PFSK-1 (cell line): ENCODE results near the gene HOXA5.

Experiments
- FOXP2 ChIP-seq: optimal IDR thresholded peaks from 2 replicates; pipeline ENCODE3; 2011; ENCODE audit warnings: borderline replicate concordance, control low read depth, inconsistent platforms; ENCODE audit not compliant: insufficient read depth; ENCODE audit errors: extremely low read length, extremely low read depth
- POLR2AphosphoS5 ChIP-seq: IDR thresholded peaks from 2 replicates; pipeline ENCODE4 v1.6.1; 2012; ENCODE audit warnings: low read depth, mild to moderate bottlenecking, control low read depth, low read length, moderate library complexity
- REST ChIP-seq, 2 experiments: IDR thresholded peaks; 2 replicates each; pipeline versions ENCODE4 v1.6.1 to v1.8.0; 2011 to 2012; ENCODE audit warnings: low read depth in 2 of 2, low read length in 2 of 2, control low read depth in 1 of 2, inconsistent platforms in 1 of 2, mild to moderate bottlenecking in 1 of 2, moderate library complexity in 1 of 2; ENCODE audit not compliant: insufficient read depth in 1 of 2
- SIN3A ChIP-seq: IDR thresholded peaks from 2 replicates; pipeline ENCODE4 v1.6.1; 2012; ENCODE audit warnings: mild to moderate bottlenecking, low read length, moderate library complexity, borderline replicate concordance; ENCODE audit not compliant: insufficient read depth
- TAF1 ChIP-seq: IDR thresholded peaks from 2 replicates; pipeline ENCODE4 v1.6.1; 2012; ENCODE audit warnings: low read length, control low read depth, borderline replicate concordance; ENCODE audit not compliant: insufficient read depth

The HOXA5 gene

GRCh38 chr7:27111042-27111750, 32.3 kb downstream of the HOXA5 start:
- TF ChIP-seq REST (IDR thresholded peaks at IDR 0.05; ENCODE audit: insufficient read depth in 1 of 2, low read depth in 2 of 2, low read length in 2 of 2) (no peak), POLR2AphosphoS5 (no peak), FOXP2 (no peak)

DNA sequence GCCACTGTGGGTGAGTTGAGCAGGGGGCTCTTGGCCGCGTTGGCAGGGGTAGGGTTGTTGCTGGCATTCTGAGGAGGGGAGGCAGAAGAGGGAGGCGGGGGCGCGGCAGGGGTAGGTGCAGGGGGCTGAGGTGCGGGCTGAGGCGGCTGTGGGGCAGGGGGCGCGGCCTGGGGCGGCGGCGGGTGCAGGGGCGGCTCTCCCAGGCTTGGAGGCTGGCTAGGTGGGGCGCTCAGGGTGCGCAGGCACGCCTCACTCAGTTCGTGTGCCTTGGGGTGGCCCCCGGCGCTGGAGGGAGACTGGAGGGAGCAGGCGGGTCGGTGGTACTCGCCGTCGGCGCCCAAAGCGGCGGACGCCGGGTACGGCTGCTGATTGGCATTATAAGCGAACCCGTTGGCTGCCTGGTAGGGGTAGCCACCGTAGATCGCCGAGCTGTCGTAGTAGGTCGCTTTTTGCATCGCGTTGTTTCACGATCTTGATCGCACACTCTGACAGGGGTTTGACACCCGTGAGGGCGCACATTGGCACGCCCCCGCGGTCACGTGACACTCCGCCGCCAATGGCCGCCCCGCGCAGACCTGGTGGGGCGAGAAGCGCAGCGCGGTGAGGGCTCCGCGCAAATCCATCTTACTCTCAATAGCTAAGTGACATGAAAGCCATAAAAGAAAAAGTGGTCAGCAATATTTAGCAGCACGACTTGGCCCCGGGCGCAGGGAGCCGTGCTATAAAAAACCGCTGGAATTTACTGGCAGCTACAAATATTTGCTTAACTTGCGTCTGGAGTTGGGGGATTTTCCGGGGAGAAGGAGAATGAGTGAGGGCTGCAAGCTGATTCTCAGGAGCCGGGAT, 33.1 kb downstream of the HOXA5 start:
- TF ChIP-seq SIN3A (no peak), FOXP2 (no peak), TAF1 (no peak), REST (IDR thresholded peaks at IDR 0.05; ENCODE audit: insufficient read depth in 1 of 2, low read depth in 2 of 2, low read length in 2 of 2) (no peak), POLR2AphosphoS5 (no peak)

DNA sequence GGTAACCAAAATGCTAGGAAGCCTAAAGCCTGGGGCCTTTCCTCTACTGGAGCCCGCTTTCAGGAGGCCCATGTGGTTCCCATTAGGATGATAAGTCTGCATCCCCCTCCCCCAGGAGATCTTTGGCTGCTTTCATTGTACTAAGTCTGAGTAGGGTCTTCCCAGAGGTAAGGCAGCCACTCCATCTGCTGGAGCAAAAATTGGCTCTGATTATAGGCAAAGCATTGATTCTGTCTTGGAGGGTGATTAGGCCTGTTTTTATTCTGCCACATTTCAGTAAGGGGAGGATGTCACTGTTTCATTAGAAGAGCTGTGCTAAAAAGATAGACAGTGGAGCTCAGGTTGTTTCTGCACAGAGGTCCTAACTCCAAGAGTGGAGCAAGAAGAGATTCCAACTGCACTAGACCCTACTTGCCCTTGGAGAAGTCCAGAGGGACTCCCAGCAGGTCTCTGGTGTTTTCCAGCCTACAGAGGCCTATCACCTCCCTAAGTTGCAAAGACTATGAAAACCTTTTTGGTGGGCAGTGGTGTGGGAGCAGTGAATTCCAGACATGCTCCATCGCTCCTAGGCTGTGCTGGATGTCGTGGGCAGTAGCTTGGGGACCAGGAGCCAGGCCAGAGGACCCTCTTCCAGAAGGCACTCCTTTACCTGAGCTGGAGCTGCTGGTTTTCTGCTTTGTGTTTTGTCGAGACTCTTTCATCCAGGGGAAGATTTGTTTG, 33.9 kb downstream of the HOXA5 start:
- TF ChIP-seq POLR2AphosphoS5: no peak
- no peak for TF ChIP-seq SIN3A
- no peak for TF ChIP-seq REST (IDR thresholded peaks at IDR 0.05; ENCODE audit: insufficient read depth in 1 of 2, low read depth in 2 of 2, low read length in 2 of 2)
- TF ChIP-seq FOXP2: no peak
- TF ChIP-seq TAF1: no peak

- TF ChIP-seq FOXP2: no peak
- no peak for TF ChIP-seq TAF1
- TF ChIP-seq SIN3A: no peak
- no peak for TF ChIP-seq POLR2AphosphoS5
- no peak for TF ChIP-seq REST (IDR thresholded peaks at IDR 0.05; ENCODE audit: insufficient read depth in 1 of 2, low read depth in 2 of 2, low read length in 2 of 2)
These were observed 34.9 kb downstream of the HOXA5 start for GRCh38 chr7:27108390-27109127.
